SK-N-SH treated with all-trans-retinoic acid at 6 μM for 48 hours (cell line): Measurements from ENCODE around the gene CROT.

ENCODE experiments used
- CREB5 ChIP-seq: fragments of 250-450 bp; sonication (Bioruptor Pico); IDR thresholded peaks from 2 replicates; pipeline ENCODE4 v1.5.1; 2020; ENCODE audit warnings: low read depth, mild to moderate bottlenecking, moderate library complexity
- RARB ChIP-seq: fragments of 250-450 bp; sonication (Bioruptor Pico); IDR thresholded peaks from 2 replicates; pipeline ENCODE4 v1.8.0; 2021; ENCODE audit warnings: mild to moderate bottlenecking, moderate library complexity
- TOX ChIP-seq: fragments of 250-450 bp; sonication (Bioruptor Pico); IDR thresholded peaks from 2 replicates; pipeline ENCODE4 v1.8.0; 2021; ENCODE audit warnings: mild to moderate bottlenecking, moderate library complexity, borderline replicate concordance
- ZFP3 ChIP-seq: fragments of 250-450 bp; sonication (Bioruptor Pico); IDR thresholded peaks from 2 replicates; pipeline ENCODE4 v1.5.0; 2020; ENCODE audit warnings: mild to moderate bottlenecking, moderate library complexity
- ZFP30 ChIP-seq: fragments of 450-650 bp; formaldehyde crosslinking; IDR thresholded peaks from 2 replicates; pipeline ENCODE4 v1.5.0; 2022; ENCODE audit warnings: mild to moderate bottlenecking, moderate library complexity
- TF ChIP-seq, protein P1 (sequence below): fragments of 250-450 bp; sonication (Bioruptor Pico); IDR thresholded peaks from 2 replicates; pipeline ENCODE4 v1.8.0; 2020; ENCODE audit warnings: mild to moderate bottlenecking, moderate library complexity, borderline replicate concordance

- TF ChIP-seq, protein P1, sequence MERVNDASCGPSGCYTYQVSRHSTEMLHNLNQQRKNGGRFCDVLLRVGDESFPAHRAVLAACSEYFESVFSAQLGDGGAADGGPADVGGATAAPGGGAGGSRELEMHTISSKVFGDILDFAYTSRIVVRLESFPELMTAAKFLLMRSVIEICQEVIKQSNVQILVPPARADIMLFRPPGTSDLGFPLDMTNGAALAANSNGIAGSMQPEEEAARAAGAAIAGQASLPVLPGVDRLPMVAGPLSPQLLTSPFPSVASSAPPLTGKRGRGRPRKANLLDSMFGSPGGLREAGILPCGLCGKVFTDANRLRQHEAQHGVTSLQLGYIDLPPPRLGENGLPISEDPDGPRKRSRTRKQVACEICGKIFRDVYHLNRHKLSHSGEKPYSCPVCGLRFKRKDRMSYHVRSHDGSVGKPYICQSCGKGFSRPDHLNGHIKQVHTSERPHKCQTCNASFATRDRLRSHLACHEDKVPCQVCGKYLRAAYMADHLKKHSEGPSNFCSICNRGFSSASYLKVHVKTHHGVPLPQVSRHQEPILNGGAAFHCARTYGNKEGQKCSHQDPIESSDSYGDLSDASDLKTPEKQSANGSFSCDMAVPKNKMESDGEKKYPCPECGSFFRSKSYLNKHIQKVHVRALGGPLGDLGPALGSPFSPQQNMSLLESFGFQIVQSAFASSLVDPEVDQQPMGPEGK (CRISPR knock-in tag): no peak
- TF ChIP-seq RARB (CRISPR knock-in tag) (no peak), ZFP30 (CRISPR knock-in tag) (no peak), CREB5 (CRISPR knock-in tag) (no peak), ZFP3 (CRISPR knock-in tag) (no peak), TOX (CRISPR knock-in tag) (no peak)
These were observed 13.9 kb downstream of the CROT start for GRCh38 chr7:87359366-87359765.
